ENCODE results near the gene EPS8L3.

The EPS8L3 gene

DNA sequence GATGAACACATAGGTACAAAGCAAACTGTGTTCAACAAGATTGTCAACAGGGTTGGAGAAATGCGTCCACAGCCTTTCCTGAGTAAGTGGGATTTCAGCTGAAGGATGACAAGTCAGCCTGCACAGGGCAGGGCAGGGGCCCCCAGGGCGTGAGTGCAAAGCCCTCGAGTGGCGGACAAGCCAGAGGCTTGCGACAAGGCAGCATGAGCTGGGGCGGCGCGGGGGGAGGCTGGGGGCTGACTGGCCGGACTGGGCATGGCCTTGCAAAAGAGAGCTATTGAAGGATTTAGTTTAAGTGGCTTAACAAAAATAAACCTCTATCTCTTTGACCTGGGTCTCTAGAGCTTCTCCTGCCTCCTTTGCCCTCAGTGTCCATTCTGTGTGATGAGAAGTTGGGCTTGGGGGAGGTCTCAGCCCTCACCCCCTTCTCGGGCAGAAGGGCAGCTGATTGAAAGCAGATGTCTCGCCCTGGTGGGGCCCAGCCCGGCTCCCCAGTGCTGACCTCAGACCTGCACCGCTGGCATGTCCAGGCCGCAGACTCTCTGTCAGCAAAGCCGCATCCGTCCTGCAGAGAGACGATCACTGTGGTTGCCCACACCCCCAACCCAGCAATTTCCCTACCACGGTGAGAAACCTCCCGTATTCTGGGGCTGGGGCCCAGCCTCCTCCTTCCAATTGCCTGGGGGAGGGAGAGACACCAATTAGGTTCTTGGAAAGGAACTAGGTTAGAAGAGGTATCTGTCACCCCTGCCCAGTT is 24.3 kb upstream of the EPS8L3 start:
- H3F3A ChIP-seq (ENCODE audit: insufficient read depth), result no peaks in the 10 kb centered on the region
- no peak overlapping the region for H3K9ac ChIP-seq (ENCODE audit: low read length)
- H3K36me3 ChIP-seq (ENCODE audit: low read length), result no peaks in the 10 kb centered on the region
- no peak overlapping the region for H3K27ac ChIP-seq (ENCODE audit: low read depth, low read length)
- no peaks in the 10 kb centered on the region for H3K9me2 ChIP-seq (replicated peaks; ENCODE audit: insufficient read depth, low read length)
- no peaks in the 10 kb centered on the region for H3K9me3 ChIP-seq (ENCODE audit: insufficient read depth, low read length)
- H3K4me3 ChIP-seq (ENCODE audit: insufficient read depth, low read length, poor library complexity, severe bottlenecking), result no peak overlapping the region
- H3K79me2 ChIP-seq (ENCODE audit: insufficient read depth, low read length), result no peaks in the 10 kb centered on the region
- H4K20me1 ChIP-seq (ENCODE audit: low read depth, low read length), result no peaks in the 10 kb centered on the region
- H2AFZ ChIP-seq (ENCODE audit: low read depth, low read length, severe bottlenecking), result no peak overlapping the region
- TF ChIP-seq, protein P1, sequence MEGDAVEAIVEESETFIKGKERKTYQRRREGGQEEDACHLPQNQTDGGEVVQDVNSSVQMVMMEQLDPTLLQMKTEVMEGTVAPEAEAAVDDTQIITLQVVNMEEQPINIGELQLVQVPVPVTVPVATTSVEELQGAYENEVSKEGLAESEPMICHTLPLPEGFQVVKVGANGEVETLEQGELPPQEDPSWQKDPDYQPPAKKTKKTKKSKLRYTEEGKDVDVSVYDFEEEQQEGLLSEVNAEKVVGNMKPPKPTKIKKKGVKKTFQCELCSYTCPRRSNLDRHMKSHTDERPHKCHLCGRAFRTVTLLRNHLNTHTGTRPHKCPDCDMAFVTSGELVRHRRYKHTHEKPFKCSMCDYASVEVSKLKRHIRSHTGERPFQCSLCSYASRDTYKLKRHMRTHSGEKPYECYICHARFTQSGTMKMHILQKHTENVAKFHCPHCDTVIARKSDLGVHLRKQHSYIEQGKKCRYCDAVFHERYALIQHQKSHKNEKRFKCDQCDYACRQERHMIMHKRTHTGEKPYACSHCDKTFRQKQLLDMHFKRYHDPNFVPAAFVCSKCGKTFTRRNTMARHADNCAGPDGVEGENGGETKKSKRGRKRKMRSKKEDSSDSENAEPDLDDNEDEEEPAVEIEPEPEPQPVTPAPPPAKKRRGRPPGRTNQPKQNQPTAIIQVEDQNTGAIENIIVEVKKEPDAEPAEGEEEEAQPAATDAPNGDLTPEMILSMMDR (IDR thresholded peaks at IDR 0.05; ENCODE audit: insufficient read depth, low read length, poor library complexity, severe bottlenecking), result no peak
- no peak overlapping the region for H3K4me2 ChIP-seq (ENCODE audit: low read depth, low read length, poor library complexity, severe bottlenecking)
- no peaks in the 10 kb centered on the region for H3K27me3 ChIP-seq (ENCODE audit: low read length)

DNA sequence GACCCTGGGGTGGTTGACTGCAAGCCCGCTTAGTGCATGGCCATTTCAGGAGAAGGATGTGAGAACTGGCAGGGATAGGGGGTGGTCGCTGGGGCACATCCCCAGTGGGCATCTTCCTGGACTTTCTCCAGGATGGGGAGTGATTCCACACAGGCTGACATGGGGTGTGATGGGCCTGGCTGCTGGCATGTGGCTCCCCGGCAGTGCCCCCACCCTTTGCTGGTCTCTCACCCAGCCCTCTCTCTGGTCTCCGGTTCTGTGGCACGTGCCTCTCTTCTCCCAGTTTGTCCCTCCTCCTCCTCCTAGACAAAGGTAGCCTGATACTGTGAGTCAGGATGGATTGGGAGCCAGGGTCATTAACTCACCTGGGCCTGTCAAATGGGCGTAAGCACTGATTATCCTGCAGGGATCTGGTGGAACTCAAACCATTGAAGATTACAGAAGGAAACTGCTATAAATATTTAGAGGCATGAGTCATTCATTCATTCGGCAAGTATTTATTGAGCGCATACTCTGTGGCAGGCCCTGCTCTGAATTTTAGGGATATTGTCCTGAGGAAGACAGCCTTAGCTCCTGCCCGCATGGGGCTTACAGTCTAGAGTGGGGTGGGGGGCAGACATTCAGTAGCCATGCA is 23.6 kb upstream of the EPS8L3 start:
- no peaks in the 10 kb centered on the region for H3F3A ChIP-seq (ENCODE audit: insufficient read depth)
- no peak overlapping the region for H3K9ac ChIP-seq (ENCODE audit: low read length)
- no peaks in the 10 kb centered on the region for H4K20me1 ChIP-seq (ENCODE audit: low read depth, low read length)
- no peak overlapping the region for H3K27ac ChIP-seq (ENCODE audit: low read depth, low read length)
- no peaks in the 10 kb centered on the region for H3K36me3 ChIP-seq (ENCODE audit: low read length)
- H3K27me3 ChIP-seq (ENCODE audit: low read length), result no peaks in the 10 kb centered on the region
- H3K4me2 ChIP-seq (ENCODE audit: low read depth, low read length, poor library complexity, severe bottlenecking), result no peak overlapping the region
- no peaks in the 10 kb centered on the region for H3K9me3 ChIP-seq (ENCODE audit: insufficient read depth, low read length)
- H2AFZ ChIP-seq (ENCODE audit: low read depth, low read length, severe bottlenecking), result no peak overlapping the region
- TF ChIP-seq, protein P1 (IDR thresholded peaks at IDR 0.05; ENCODE audit: insufficient read depth, low read length, poor library complexity, severe bottlenecking), result no peak
- no peak for TF ChIP-seq EZH2phosphoT487 (conservative IDR thresholded peaks at IDR 0.05; ENCODE audit: low read length)
- no peaks in the 10 kb centered on the region for H3K9me2 ChIP-seq (replicated peaks; ENCODE audit: insufficient read depth, low read length)
- no peaks in the 10 kb centered on the region for H3K79me2 ChIP-seq (ENCODE audit: insufficient read depth, low read length)
- no peak overlapping the region for H3K4me3 ChIP-seq (ENCODE audit: insufficient read depth, low read length, poor library complexity, severe bottlenecking)

DNA sequence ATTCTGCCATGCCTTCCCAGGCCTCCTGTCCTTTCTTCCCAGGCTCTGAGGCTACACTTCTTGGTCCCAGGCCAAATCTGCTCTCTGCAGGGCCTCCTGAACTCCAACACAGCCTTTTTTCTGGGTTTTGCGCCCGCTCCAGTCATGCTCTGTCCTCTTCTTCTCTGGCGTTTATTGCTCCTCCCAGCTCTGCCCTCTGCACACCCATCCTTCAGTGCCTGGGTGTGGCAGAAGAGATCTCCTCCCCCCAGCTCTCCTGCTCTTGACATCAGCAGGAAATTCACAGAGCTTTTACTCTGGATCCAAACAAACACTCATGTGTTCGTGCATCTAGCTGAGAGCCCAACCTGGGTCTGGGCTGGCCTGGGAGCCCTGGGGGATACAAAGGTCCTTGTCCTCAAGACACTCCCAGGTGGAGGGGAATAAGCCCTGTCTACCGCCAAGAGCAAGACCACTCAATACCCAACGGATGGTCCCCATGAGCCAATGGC is 22.9 kb upstream of the EPS8L3 start:
- Histone ChIP-seq H3K27ac (ENCODE audit: low read depth, low read length) (no peak overlapping the region), H3K79me2 (ENCODE audit: insufficient read depth, low read length) (no peaks in the 10 kb centered on the region), H3K9me3 (ENCODE audit: insufficient read depth, low read length) (no peaks in the 10 kb centered on the region), H4K20me1 (ENCODE audit: low read depth, low read length) (no peaks in the 10 kb centered on the region), H3K27me3 (ENCODE audit: low read length) (no peaks in the 10 kb centered on the region), H3K4me3 (ENCODE audit: insufficient read depth, low read length, poor library complexity, severe bottlenecking) (no peak overlapping the region), H2AFZ (ENCODE audit: low read depth, low read length, severe bottlenecking) (no peak overlapping the region), H3K36me3 (ENCODE audit: low read length) (no peaks in the 10 kb centered on the region), H3K4me2 (ENCODE audit: low read depth, low read length, poor library complexity, severe bottlenecking) (no peak overlapping the region), H3K9me2 (replicated peaks; ENCODE audit: insufficient read depth, low read length) (no peaks in the 10 kb centered on the region), H3K9ac (ENCODE audit: low read length) (no peak overlapping the region), H3F3A (ENCODE audit: insufficient read depth) (no peaks in the 10 kb centered on the region)
- TF ChIP-seq, protein P1 (IDR thresholded peaks at IDR 0.05; ENCODE audit: insufficient read depth, low read length, poor library complexity, severe bottlenecking), result no peak
- TF ChIP-seq EZH2phosphoT487 (conservative IDR thresholded peaks at IDR 0.05; ENCODE audit: low read length), result no peak

Data from SU-DHL-6 (cell line).